IMR-90 (cell line): ENCODE results near the gene OR56B1. TPM values are rescaled to one million over a fixed set of nuclear protein-coding genes. Genes with fewer than 3 reads are reported as not detected.
A peak's percentile ranks its signal among the peaks of the same experiment; 100 is the strongest.

Experiments
- ATAC-seq: fragments of 200-7000 bp; cut with Tn5 transposase; 2 replicates; pipeline ENCODE4 v1.9.1; 2020; ENCODE audit warnings: low read depth, mild to moderate bottlenecking, moderate library complexity
- BruUV-seq: library from RNA; stranded (reverse); fragments of 400-500 nt; replicated peaks from 2 replicates; lab custom pipeline; 2021; lab: Mats Ljungman, UMichigan
- CTCF ChIA-PET: fragments of 300-600 bp; formaldehyde crosslinking; extraction: SDS; loops from one replicate; lab custom pipeline; 2021; ENCODE audit warnings: antibody characterized with exemption; lab: Yijun Ruan, JAX
- POLR2A ChIA-PET: fragments of 300-600 bp; sonication (Branson Sonifier 250); formaldehyde crosslinking; loops from one replicate; lab custom pipeline; 2022; ENCODE audit warnings: antibody characterized with exemption; ENCODE audit not compliant: unreplicated experiment; lab: Charles Lee
- DNase-seq: peaks from one replicate; pipeline ENCODE4 v3.0.0; 2013
- H2AFZ ChIP-seq: replicated peaks from 2 replicates; pipeline ENCODE3; 2013; ENCODE audit warnings: low read length, mild to moderate bottlenecking; ENCODE audit not compliant: poor library complexity
- H2AK5ac ChIP-seq: 2 replicates; pipeline ENCODE4 v1.6.1; 2013; ENCODE audit warnings: low read depth, low read length, inconsistent platforms
- H2AK9ac ChIP-seq: replicated peaks from 2 replicates; pipeline ENCODE3; 2013; ENCODE audit warnings: mild to moderate bottlenecking, low read depth, low read length, moderate library complexity; ENCODE audit not compliant: poor library complexity
- H2BK120ac ChIP-seq: 2 replicates; pipeline ENCODE4 v1.6.1; 2013; ENCODE audit warnings: low read depth, low read length, inconsistent platforms
- H2BK15ac ChIP-seq: 3 replicates; pipeline ENCODE4 v1.6.1; 2013; ENCODE audit warnings: low read depth, low read length, inconsistent platforms
- H2BK20ac ChIP-seq: 2 replicates; pipeline ENCODE4 v1.6.1; 2013; ENCODE audit warnings: low read depth, mild to moderate bottlenecking, inconsistent platforms, low read length, moderate library complexity
- H2BK5ac ChIP-seq: 2 replicates; pipeline ENCODE4 v1.6.1; 2013; ENCODE audit warnings: mild to moderate bottlenecking, low read depth, low read length, inconsistent platforms; ENCODE audit not compliant: poor library complexity, severe bottlenecking
- H3K14ac ChIP-seq: replicated peaks from 2 replicates; pipeline ENCODE4 v1.6.1; 2013; ENCODE audit warnings: low read depth, low read length, inconsistent platforms
- H3K18ac ChIP-seq: 2 replicates; pipeline ENCODE4 v1.6.1; 2013; ENCODE audit warnings: low read depth, low read length, control low read depth
- H3K23ac ChIP-seq: 2 replicates; pipeline ENCODE4 v1.6.1; 2013; ENCODE audit warnings: low read depth, low read length, inconsistent platforms
- H3K27ac ChIP-seq: 2 replicates; pipeline ENCODE4 v1.5.1; 2013; ENCODE audit warnings: mild to moderate bottlenecking, control low read depth, low read length; ENCODE audit not compliant: insufficient read depth
- H3K27me3 ChIP-seq: 2 replicates; pipeline ENCODE4 v1.6.1; 2013; ENCODE audit warnings: low read length; ENCODE audit not compliant: control insufficient read depth, insufficient read depth
- H3K36me3 ChIP-seq: 2 replicates; pipeline ENCODE4 v1.6.1; 2013; ENCODE audit warnings: low read length, mixed read lengths; ENCODE audit not compliant: control insufficient read depth, insufficient read depth
- H3K4ac ChIP-seq: 2 replicates; pipeline ENCODE4 v1.6.1; 2013; ENCODE audit warnings: low read depth, low read length, inconsistent platforms
- H3K4me1 ChIP-seq: 2 replicates; pipeline ENCODE4 v1.6.1; 2013; ENCODE audit warnings: low read length, mixed read lengths; ENCODE audit not compliant: control insufficient read depth, insufficient read depth
- H3K4me2 ChIP-seq: 2 replicates; pipeline ENCODE4 v1.6.1; 2013; ENCODE audit warnings: low read depth, mild to moderate bottlenecking, control low read depth, low read length, moderate library complexity
- H3K4me3 ChIP-seq: 2 replicates; pipeline ENCODE4 v1.5.1; 2013; ENCODE audit warnings: low read depth, mild to moderate bottlenecking, control low read depth, low read length, moderate library complexity; ENCODE audit not compliant: insufficient read depth
- H3K56ac ChIP-seq: 2 replicates; pipeline ENCODE4 v1.6.1; 2013; ENCODE audit warnings: low read length, inconsistent platforms; ENCODE audit not compliant: insufficient read depth; ENCODE audit errors: extremely low read depth
- H3K79me1 ChIP-seq, 2 experiments: 2 replicates each; pipeline ENCODE4 v1.6.1; 2013; ENCODE audit warnings: low read length in 2 of 2, inconsistent platforms in 1 of 2, low read depth in 1 of 2
- H3K9ac ChIP-seq: 2 replicates; pipeline ENCODE4 v1.6.1; 2013; ENCODE audit warnings: low read depth, low read length, control low read depth
- H3K9me1 ChIP-seq: 2 replicates; pipeline ENCODE4 v1.6.1; 2013; ENCODE audit warnings: low read length, inconsistent platforms; ENCODE audit not compliant: insufficient read depth
- H3K9me3 ChIP-seq: 2 replicates; pipeline ENCODE4 v1.6.1; 2013; ENCODE audit warnings: low read length; ENCODE audit not compliant: control insufficient read depth, insufficient read depth
- H4K20me1 ChIP-seq: 2 replicates; pipeline ENCODE4 v1.6.1; 2013; ENCODE audit warnings: low read length, inconsistent platforms; ENCODE audit not compliant: insufficient read depth
- H4K5ac ChIP-seq: 2 replicates; pipeline ENCODE4 v1.6.1; 2013; ENCODE audit warnings: mild to moderate bottlenecking, low read depth, low read length, control low read depth
- H4K8ac ChIP-seq, 2 experiments: 2 replicates each; pipeline ENCODE4 v1.6.1; 2013; ENCODE audit warnings: low read depth in 2 of 2, low read length in 2 of 2, control low read depth in 1 of 2, inconsistent platforms in 1 of 2
- H4K91ac ChIP-seq: 2 replicates; pipeline ENCODE4 v1.6.1; 2013; ENCODE audit warnings: low read depth, low read length, inconsistent platforms; ENCODE audit not compliant: insufficient read depth
- FOS ChIP-seq: fragments of 150-350 bp; IDR thresholded peaks from 2 replicates; pipeline ENCODE4 v1.6.1; 2016; ENCODE audit warnings: low read depth, low read length
- RAD21 ChIP-seq: IDR thresholded peaks from 2 replicates; pipeline ENCODE4 v1.6.1; 2012; ENCODE audit warnings: low read length, improper control_type of control experiment
- RCOR1 ChIP-seq: IDR thresholded peaks from 2 replicates; pipeline ENCODE4 v1.6.1; 2012; ENCODE audit warnings: mild to moderate bottlenecking, low read length, improper control_type of control experiment; ENCODE audit not compliant: insufficient replicate concordance
- SMC3 ChIP-seq: fragments of 150-350 bp; IDR thresholded peaks from 2 replicates; pipeline ENCODE4 v1.6.1; 2016; ENCODE audit warnings: low read depth, mild to moderate bottlenecking, antibody characterized with exemption, low read length, moderate library complexity
- WGBS, 2 experiments: methylation state at CpG; one replicate each; pipeline versions ENCODE4 v1.1.5 to v1.1.7; 2013; ENCODE audit warnings: missing lambda C conversion rate in 2 of 2; ENCODE audit not compliant: insufficient read length in 1 of 2; ENCODE audit errors: extremely low coverage in 2 of 2; 5-methylcytosine and 5-hydroxymethylcytosine counted together
- dilution Hi-C: fragments of 300-500 bp; cut with HindIII; formaldehyde crosslinking; loops from one replicate; pipeline ENCODE4 v1.14.3; 2018; ENCODE audit warnings: low sequenced_read_pairs; ENCODE audit not compliant: unreplicated experiment
- in situ Hi-C: fragments of 300-500 bp; cut with MboI; formaldehyde crosslinking; loops from 3 replicates; pipeline ENCODE4 v1.14.3; 2019; ENCODE audit warnings: low sequenced_read_pairs, inconsistent platforms, mixed read lengths
- intact Hi-C: fragments of 100-400 bp; cut with micrococcal nuclease; formaldehyde crosslinking; loops from 2 replicates; pipeline ENCODE4 v1.10.0; 2022
- polyA plus RNA-seq, 3 experiments: library from polyadenylated mRNA; depleted of rRNA; stranded (reverse); fragments of >200 nt; gene quantifications; 2 replicates each; pipeline ENCODE4 v1.2.3, GENCODE V29; 2012; ENCODE audit warnings: low replicate concordance in 1 of 3
- total RNA-seq: library from RNA; depleted of rRNA; stranded (reverse); fragments of >200 nt; gene quantifications from 2 replicates; pipeline ENCODE4 v1.2.3, GENCODE V29; 2012
- TF ChIP-seq, protein P1 (sequence below): conservative IDR thresholded peaks from 2 replicates; pipeline ENCODE4 v1.5.1; 2012; ENCODE audit warnings: mild to moderate bottlenecking, low read depth, low read length, improper control_type of control experiment

The OR56B1 gene
- total and polyA plus RNA-seq, 2 of the 4 experiments (the other 2 are of a cell fraction) = not detected

DNA sequence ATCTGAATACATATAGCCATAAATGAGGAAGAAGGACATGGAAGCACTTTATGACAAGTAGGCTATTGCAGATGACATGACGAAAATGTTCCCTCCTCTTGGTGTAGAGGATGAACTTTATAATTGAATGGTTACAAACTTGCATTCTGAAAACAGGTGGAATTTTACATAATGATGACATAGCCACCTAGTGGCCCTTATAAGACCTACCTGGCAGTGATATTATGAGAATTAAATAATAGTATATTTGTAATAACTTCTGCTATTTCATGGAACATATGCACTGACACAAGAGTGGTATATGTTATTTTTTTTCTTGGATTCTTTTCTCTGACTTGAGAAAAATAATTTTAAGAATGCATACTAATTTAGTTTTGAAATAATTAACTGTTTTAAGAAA is 23.7 kb upstream of the OR56B1 start:
- TF ChIP-seq RAD21 (peak; percentile 38), FOS (no peak), SMC3 (peak; percentile 39), RCOR1 (no peak)
- TF ChIP-seq, protein P1, sequence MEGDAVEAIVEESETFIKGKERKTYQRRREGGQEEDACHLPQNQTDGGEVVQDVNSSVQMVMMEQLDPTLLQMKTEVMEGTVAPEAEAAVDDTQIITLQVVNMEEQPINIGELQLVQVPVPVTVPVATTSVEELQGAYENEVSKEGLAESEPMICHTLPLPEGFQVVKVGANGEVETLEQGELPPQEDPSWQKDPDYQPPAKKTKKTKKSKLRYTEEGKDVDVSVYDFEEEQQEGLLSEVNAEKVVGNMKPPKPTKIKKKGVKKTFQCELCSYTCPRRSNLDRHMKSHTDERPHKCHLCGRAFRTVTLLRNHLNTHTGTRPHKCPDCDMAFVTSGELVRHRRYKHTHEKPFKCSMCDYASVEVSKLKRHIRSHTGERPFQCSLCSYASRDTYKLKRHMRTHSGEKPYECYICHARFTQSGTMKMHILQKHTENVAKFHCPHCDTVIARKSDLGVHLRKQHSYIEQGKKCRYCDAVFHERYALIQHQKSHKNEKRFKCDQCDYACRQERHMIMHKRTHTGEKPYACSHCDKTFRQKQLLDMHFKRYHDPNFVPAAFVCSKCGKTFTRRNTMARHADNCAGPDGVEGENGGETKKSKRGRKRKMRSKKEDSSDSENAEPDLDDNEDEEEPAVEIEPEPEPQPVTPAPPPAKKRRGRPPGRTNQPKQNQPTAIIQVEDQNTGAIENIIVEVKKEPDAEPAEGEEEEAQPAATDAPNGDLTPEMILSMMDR = peak; percentile 40
- Histone ChIP-seq H3K4me1 (no peaks in the 10 kb centered on the region), H3K14ac (no peak overlapping the region), H3K4me2 (no peak overlapping the region), H3K4me3 (no peak overlapping the region), H3K56ac (no peak overlapping the region), H3K9ac (no peak overlapping the region), H2AK9ac (no peak overlapping the region), H2BK120ac (no peak overlapping the region), H3K79me1 (no peaks in the 10 kb centered on the region), H3K9me1 (no peaks in the 10 kb centered on the region), H4K8ac (no peak overlapping the region), H4K20me1 (no peaks in the 10 kb centered on the region), H4K5ac (no peak overlapping the region), H3K36me3 (peaks cover 8% of the 10 kb centered on the region), H3K23ac (no peak overlapping the region), H2BK15ac (no peak overlapping the region), H2AFZ (no peak overlapping the region), H2AK5ac (no peak overlapping the region), H3K27me3 (no peaks in the 10 kb centered on the region), H4K91ac (no peak overlapping the region), H3K9me3 (no peaks in the 10 kb centered on the region), H2BK20ac (no peak overlapping the region), H3K18ac (no peak overlapping the region), H2BK5ac (no peak overlapping the region), H3K27ac (no peak overlapping the region), H3K4ac (no peak overlapping the region)
- no TSS peak for BruUV-seq
- CTCF ChIA-PET = no interaction called here
- WGBS, 2 experiments = no CpG with 5 or more reads among the region's 1 CpG
- dilution Hi-C loops = no loop called here
- intact Hi-C loops = loop anchor here (5.0 kb wide), 1 partner anchor 235 kb away; no protein-coding TSS in a partner anchor
- in situ Hi-C loops = no loop called here
- POLR2A ChIA-PET = no interaction called here
- ATAC-seq (no peak), DNase-seq (peak; percentile 5)
